Gastroesophageal sphincter (tissue), 3 donors: ENCODE measurements around the gene SLC35F1.

Experiments used
- POLR2A ChIP-seq, 2 donors: fragments of 450-650 bp; IDR thresholded peaks; one replicate each; pipeline ENCODE4 v1.6.1; 2017; ENCODE audit warnings: antibody characterized with exemption in 2 of 2, mild to moderate bottlenecking in 2 of 2, moderate library complexity in 1 of 2
- TF ChIP-seq, protein P1 (sequence below), 4 experiments: fragments of 200-600 bp in 2 of 4; fragments of 450-650 bp in 2 of 4; sonication (generic) in 1 of 4; IDR thresholded peaks; one replicate each; pipeline ENCODE4 v1.5.1; 2017 to 2019; ENCODE audit warnings: antibody characterized with exemption in 4 of 4, mild to moderate bottlenecking in 2 of 4, moderate library complexity in 2 of 4

GRCh38 chr6:118324116-118324515 is 417.1 kb downstream of the SLC35F1 start:
- TF ChIP-seq, protein P1, sequence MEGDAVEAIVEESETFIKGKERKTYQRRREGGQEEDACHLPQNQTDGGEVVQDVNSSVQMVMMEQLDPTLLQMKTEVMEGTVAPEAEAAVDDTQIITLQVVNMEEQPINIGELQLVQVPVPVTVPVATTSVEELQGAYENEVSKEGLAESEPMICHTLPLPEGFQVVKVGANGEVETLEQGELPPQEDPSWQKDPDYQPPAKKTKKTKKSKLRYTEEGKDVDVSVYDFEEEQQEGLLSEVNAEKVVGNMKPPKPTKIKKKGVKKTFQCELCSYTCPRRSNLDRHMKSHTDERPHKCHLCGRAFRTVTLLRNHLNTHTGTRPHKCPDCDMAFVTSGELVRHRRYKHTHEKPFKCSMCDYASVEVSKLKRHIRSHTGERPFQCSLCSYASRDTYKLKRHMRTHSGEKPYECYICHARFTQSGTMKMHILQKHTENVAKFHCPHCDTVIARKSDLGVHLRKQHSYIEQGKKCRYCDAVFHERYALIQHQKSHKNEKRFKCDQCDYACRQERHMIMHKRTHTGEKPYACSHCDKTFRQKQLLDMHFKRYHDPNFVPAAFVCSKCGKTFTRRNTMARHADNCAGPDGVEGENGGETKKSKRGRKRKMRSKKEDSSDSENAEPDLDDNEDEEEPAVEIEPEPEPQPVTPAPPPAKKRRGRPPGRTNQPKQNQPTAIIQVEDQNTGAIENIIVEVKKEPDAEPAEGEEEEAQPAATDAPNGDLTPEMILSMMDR (IDR thresholded peaks at IDR 0.05), result no peak
- no peak for TF ChIP-seq POLR2A (IDR thresholded peaks at IDR 0.05)
